HUES48 (cell line): ENCODE results near the gene CCK.

Experiments
- H3K27ac ChIP-seq: one replicate; pipeline ENCODE4 v1.7.0; 2013; ENCODE audit warnings: low read depth, low read length, inconsistent platforms
- H3K27me3 ChIP-seq: 2 replicates; pipeline ENCODE4 v1.6.1; 2013; ENCODE audit warnings: mild to moderate bottlenecking, low read length; ENCODE audit not compliant: control insufficient read depth, insufficient read depth
- H3K36me3 ChIP-seq: 2 replicates; pipeline ENCODE4 v1.6.1; 2013; ENCODE audit warnings: low read length; ENCODE audit not compliant: control insufficient read depth, insufficient read depth
- H3K4me1 ChIP-seq: 2 replicates; pipeline ENCODE4 v1.6.1; 2013; ENCODE audit warnings: mild to moderate bottlenecking, low read length; ENCODE audit not compliant: control insufficient read depth, insufficient read depth
- H3K4me3 ChIP-seq: 2 replicates; pipeline ENCODE4 v1.5.1; 2013; ENCODE audit warnings: mild to moderate bottlenecking, low read depth, low read length
- H3K9ac ChIP-seq: 2 replicates; pipeline ENCODE4 v1.6.1; 2013; ENCODE audit warnings: mild to moderate bottlenecking, low read depth, low read length, moderate library complexity
- H3K9me3 ChIP-seq: 2 replicates; pipeline ENCODE4 v1.6.1; 2013; ENCODE audit warnings: low read length; ENCODE audit not compliant: control insufficient read depth, insufficient read depth

CCK gene

DNA sequence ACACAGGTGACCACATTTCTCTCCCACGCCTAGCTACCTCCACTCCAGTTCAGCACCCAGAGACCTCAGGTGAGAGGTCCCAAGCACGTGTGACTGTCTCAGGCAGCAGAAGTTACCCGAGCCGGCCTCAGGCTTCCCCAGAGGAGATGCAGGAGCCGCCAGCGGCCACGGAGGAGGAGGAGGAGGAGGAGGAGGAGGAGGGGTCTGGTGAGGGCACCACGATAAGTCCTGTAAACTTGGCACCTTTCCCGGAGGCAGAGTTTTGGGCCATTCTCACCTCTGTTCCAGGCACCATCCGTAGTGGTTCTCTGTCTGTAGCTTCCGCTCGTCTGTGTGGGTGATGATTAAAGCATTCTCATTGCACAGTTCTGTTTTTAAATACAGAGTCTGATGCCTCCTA lies 56.1 kb downstream of the CCK start:
- Histone ChIP-seq H3K9ac (no peak overlapping the region), H3K4me3 (no peak overlapping the region), H3K27ac (no peak overlapping the region), H3K36me3 (peaks cover 36% of the 10 kb centered on the region), H3K9me3 (no peaks in the 10 kb centered on the region), H3K4me1 (0 out of 2 replicates have a peak, but pooled peaks cover 4% of the 10 kb centered on the region), H3K27me3 (no peaks in the 10 kb centered on the region)
